Measurements from ENCODE around the gene PRELID3B.

Gene PRELID3B

DNA sequence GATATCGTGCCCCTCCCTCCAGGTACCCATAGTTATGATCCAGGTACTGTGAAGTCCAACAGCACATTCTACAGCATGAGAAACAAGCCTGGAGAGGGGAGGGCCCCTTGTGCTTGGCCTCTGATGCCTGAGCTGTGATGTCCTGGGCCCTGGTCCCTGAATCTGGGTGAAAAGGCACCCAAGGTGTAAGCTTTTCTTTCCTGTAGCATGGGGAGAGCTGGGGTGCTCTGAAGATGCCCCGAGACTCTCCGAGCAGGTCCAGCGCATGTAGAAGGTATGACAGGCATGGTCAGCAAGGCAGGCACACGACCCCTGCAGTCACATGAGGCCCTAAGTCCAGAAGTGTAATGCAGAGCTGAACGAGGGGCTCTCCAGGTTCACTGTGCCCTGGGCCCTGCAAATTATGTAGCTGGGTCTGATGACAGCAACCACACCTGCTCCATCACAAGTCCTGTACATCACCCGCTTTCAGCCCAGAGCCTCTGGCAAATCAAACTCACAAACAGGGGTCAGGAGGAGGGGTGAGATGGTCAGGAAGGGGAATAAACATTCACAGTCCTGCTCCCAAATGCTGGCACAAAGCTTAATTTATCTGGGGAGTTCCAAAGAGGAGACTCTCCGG, 33.8 kb downstream of the PRELID3B start:
- DNase-seq (ENCODE audit: low spot score): no peak

GRCh38 chr20:59007665-59008511, 34.7 kb downstream of the PRELID3B start:
- DNase-seq (ENCODE audit: low spot score): peak; percentile 91

- DNase-seq (ENCODE audit: low spot score): peak; percentile 68
Measured at GRCh38 chr20:59006864-59007664, 35.5 kb downstream of the PRELID3B start, which contains the start of gene CTSZ. TSS of gene CTSZ (minus strand) at chr20:59007254. CDS start at chr20:59007128, 126 bp downstream.

GRCh38 chr20:59006167-59006863, 36.3 kb downstream of the PRELID3B start:
- peak; percentile 43 for DNase-seq (ENCODE audit: low spot score)

DNA sequence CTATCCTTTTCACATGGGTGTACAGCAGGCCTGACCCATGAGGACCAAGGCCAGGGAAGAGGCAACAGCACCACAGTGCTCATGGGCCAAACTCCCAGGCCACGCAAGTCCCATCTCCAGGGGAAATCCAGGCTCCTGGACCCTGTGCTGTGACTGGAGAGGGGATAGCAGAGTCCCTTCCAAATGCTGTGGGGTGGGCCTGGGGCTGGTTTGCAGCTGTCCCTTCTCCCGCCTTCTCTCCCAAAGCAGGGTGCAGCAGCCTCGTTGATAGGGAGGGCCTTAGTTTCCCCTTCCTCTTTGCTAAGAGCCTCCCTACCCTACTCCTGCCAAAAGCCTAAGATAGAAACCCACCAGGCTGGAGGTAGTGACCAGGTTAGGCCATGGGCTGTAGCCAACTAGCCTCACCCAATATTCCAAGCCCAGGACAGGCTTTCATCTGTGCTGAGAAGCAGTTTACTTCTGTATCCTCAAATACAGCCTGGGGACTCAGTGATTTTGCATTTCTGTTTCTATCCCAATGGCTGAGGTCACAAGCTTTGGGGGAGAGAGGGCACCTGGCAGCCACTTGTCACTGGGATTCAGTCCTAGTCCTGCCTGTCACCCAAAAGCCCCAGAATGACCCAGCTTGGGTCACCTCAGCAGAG, 36.9 kb downstream of the PRELID3B start:
- DNase-seq (ENCODE audit: low spot score): no peak

GRCh38 chr20:59004763-59005522, 37.6 kb downstream of the PRELID3B start:
- peak; percentile 47 for DNase-seq (ENCODE audit: low spot score)

GRCh38 chr20:59004493-59004762, 38.2 kb downstream of the PRELID3B start:
- no peak for DNase-seq (ENCODE audit: low spot score)

- no peak for DNase-seq (ENCODE audit: low spot score)
Measured at GRCh38 chr20:59003836-59004492, 38.6 kb downstream of the PRELID3B start.

- DNase-seq (ENCODE audit: low spot score): no peak
Measured at GRCh38 chr20:59002874-59003399, 39.6 kb downstream of the PRELID3B start.

DNA sequence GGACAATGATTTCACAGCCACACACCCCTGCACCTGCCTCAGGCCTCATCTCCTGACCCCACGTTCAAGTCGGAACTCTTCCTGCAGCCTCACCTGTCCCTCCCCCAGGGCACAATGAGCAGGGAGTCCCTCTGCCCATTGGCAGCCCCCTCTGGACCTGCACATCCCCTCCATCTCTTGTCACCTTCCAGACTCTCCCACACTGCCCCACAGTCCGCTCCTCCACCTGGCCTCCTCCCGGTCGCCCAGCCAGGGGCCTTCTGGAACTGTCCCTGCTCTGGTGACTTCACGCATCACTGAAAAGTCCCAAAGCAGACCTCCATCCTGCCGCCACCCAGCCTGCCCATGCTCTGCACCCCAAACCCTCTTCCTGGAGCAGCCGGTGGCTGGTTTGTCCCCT, 40.2 kb downstream of the PRELID3B start:
- no peak for DNase-seq (ENCODE audit: low spot score)

DNA sequence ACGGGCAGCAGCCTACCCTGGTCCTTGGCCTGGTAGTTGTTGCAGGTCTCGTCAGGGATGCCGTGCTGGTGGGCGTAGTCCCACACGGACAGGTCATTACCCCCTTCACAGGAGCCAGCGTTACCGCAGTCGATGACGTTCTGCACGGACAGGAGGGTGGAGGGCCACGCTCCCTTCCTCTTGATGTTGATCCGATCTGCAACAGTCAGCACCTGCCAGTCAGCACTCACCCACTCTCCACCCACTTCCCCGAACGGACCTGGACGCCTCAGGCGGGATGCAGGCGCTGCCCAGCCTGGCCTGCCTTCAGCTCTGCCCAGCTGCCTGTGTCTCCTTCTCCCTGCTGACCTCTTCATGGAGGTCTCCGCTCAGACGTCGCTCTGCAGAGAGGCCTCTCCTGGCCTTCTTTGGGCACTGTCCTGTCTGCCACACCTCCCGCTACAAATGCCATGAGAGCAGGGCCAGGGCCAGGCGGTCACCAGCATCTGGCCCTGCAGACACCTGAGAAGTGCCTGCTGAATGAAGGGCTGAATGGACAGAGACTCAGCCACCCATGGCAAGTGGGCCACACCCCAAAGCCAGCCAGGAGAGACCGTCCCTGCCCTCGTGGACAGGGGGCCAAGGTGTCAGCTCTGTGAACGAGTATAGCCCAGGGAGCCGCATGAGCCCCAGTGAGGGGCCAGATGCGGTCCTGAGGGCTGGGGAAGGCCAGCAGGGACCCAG, 41.0 kb downstream of the PRELID3B start:
- no peak for DNase-seq (ENCODE audit: low spot score)

GRCh38 chr20:59001068-59001448, 41.5 kb downstream of the PRELID3B start:
- no peak for DNase-seq (ENCODE audit: low spot score)

DNA sequence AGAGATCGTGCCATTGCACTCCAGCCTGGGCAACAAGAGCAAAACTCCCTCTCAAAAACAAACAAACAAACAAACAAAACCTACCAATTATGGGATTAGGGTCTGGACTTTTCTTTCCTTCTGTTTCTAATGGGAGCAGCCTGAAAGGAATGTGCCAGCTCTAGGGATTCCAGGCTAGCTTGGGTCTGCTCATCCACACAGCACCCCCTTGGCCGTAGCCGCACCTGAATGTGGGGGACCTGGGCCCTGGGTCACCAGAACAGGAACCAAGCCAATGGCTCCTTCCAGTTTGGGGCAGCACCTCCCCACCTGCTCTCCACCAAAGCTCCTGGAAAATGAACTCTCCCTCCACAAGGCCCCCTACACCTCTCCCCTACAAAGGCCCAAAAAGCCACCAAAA, 42.3 kb downstream of the PRELID3B start:
- DNase-seq (ENCODE audit: low spot score): no peak

- DNase-seq (ENCODE audit: low spot score): no peak
Measured at GRCh38 chr20:58998656-58999055, 43.9 kb downstream of the PRELID3B start.

GRCh38 chr20:58997141-58997770, 45.3 kb downstream of the PRELID3B start:
- no peak for DNase-seq (ENCODE audit: low spot score)

DNA sequence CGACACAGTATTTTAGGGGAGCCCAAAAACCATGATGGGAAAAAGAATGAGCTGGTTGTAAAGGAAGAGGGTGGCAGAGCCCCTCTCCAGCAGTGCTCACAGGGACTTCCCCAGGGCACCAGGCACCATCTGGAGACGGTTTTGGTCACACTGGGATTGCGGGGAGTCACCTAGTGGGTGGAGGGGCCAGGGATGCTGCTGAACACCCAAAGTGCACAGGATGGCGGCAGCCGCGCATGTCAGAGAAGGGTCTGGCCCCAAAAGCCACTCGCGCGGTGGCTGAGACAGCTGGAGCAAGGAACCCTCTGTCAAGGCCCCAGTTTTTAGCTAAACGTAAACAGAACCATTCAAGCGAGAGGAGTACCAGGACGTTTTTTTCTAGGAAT, 46.4 kb downstream of the PRELID3B start:
- no peak for DNase-seq (ENCODE audit: low spot score)

GRCh38 chr20:58995461-58996225, 46.9 kb downstream of the PRELID3B start:
- DNase-seq (ENCODE audit: low spot score): peak; percentile 85
